ENCODE results near the gene FGFR1OP2. TPM values are rescaled to one million over a fixed set of nuclear protein-coding genes. Genes with fewer than 3 reads are reported as not detected.

Gene FGFR1OP2
- total RNA-seq, 2 experiments from 2014 or later: 79.5 to 84.8 TPM

DNA sequence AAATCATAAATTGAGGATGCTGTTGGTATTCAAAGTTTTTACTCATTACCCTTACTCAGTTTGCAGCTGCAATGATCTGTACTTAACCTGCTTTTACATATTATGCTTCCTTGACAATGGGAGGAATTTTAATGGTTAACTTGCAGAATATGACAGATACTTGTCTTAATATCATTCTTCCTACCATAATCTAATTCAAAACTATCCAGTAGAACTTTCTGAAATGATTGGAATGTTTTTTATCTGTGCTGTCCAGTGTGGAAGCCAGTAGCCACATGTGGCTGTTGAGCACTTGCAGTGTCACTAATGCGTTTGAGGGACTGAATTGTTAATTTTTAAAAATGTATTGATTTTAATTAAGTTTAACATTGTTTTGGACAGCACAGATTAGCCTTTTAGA, 23.5 kb downstream of the FGFR1OP2 start:
- DNase-seq: no peak
- Mint-ChIP-seq H3K4me1 (peaks cover 1% of the 10 kb centered on the region), H3K27me3 (no peaks in the 10 kb centered on the region), H3K9me3 (no peaks in the 10 kb centered on the region), H3K4me3 (no peak overlapping the region), H3K27ac (no peak overlapping the region), H3K36me3 (ENCODE audit: low read depth) (peaks cover 56% of the 10 kb centered on the region)
- ChIA-PET POLR2A (no interaction called here), CTCF (no interaction called here)

DNA sequence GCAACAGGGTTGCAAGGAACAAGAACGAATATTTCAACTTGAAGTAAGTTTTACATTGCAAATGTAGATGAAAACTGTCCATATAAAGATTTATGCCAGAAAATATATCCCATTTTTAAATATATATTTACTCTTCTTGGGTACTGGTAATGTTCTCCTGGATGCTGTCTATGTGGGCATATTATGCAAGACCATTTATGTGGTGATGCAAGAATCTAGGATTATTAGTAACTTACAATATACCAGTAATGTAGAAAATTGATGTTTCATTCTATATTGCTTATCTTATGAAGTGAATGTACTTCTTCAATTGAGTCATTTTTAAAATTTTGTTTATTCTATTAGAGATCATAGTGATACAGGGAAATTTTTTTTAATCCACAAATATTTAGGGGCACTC, 25.1 kb downstream of the FGFR1OP2 start:
- DNase-seq: no peak
- CTCF ChIA-PET: interaction anchor here (1.2 kb wide), 1 partner anchor 22 kb away, joined by 3 read pairs; no protein-coding TSS in a partner anchor
- no peaks in the 10 kb centered on the region for H3K4me1 Mint-ChIP-seq
- no peak overlapping the region for H3K4me3 Mint-ChIP-seq
- no peak overlapping the region for H3K27ac Mint-ChIP-seq
- H3K27me3 Mint-ChIP-seq: no peaks in the 10 kb centered on the region
- POLR2A ChIA-PET: no interaction called here
- H3K9me3 Mint-ChIP-seq: no peaks in the 10 kb centered on the region
- H3K36me3 Mint-ChIP-seq (ENCODE audit: low read depth): peaks cover 52% of the 10 kb centered on the region

DNA sequence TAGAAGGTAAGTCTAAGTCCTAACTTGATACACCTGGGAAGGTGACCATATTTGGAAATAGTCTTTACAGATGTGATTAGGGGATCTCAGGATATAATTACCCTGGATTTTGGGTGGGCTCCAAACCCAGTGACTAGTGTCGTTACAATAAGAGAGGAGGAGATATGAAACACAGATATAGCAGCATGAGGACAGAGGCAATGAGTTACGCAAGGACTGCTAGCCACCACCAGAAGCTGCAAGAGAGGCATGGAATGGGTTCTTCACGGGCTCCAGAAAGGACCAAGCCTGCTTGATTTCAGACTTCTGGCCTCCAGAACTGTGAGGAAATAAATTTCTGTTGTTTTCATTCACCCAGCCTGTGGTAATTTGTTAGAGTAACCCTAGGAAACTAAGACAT, 28.6 kb downstream of the FGFR1OP2 start:
- no peak for DNase-seq
- Mint-ChIP-seq H3K27ac (no peak overlapping the region), H3K27me3 (no peaks in the 10 kb centered on the region), H3K36me3 (ENCODE audit: low read depth) (peaks cover 57% of the 10 kb centered on the region), H3K9me3 (no peaks in the 10 kb centered on the region), H3K4me3 (no peak overlapping the region), H3K4me1 (peaks cover 6% of the 10 kb centered on the region)
- CTCF ChIA-PET: no interaction called here
- POLR2A ChIA-PET: no interaction called here

DNA sequence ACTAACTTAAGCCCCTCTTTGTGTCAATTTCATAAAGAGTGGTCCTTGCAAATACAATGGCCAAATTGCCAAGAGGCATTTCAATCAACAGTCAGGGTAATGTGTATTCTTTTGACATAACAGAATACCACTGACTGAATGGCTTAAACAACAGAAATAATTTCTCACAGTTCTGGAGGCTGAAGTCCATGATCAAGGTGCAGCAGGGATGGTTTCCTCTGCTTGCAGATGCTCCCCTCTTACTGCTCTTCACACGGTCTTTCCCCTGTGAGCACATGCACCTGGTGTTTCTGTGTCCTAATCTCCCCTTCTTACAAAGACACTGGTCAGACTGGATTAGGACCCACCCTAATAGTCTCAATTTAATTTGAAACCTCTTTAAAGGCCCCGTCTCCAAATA, 31.9 kb downstream of the FGFR1OP2 start:
- no peak for DNase-seq
- CTCF ChIA-PET: no interaction called here
- Mint-ChIP-seq H3K27me3 (no peaks in the 10 kb centered on the region), H3K9me3 (no peaks in the 10 kb centered on the region), H3K27ac (no peak overlapping the region), H3K36me3 (ENCODE audit: low read depth) (peaks cover 53% of the 10 kb centered on the region), H3K4me3 (no peak overlapping the region), H3K4me1 (peaks cover 10% of the 10 kb centered on the region)
- POLR2A ChIA-PET: interaction anchor here (0.7 kb wide), 1 partner anchor 592 kb away, joined by 3 read pairs; no protein-coding TSS in a partner anchor

DNA sequence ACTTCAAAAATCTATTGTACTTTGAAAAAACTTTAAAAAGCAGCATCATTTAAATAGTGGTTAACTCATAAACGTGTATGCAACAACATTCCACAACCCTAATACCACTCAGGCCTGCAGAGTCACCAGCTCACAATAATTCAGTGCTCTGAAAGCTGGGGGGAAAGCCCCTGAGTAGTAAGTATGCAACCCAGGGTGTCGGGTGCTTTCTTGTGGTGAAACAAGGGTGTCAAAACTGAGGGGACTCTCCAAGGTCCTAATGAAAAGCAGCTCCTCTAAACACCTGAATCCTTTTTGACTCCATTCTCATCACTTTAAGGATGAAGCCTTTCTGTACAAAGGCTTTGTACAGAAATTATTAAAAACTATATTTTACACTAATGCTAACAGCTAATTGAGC, 33.7 kb downstream of the FGFR1OP2 start:
- Mint-ChIP-seq H3K4me3 (no peak overlapping the region), H3K27me3 (no peaks in the 10 kb centered on the region), H3K27ac (no peak overlapping the region), H3K36me3 (ENCODE audit: low read depth) (peaks cover 60% of the 10 kb centered on the region), H3K9me3 (no peaks in the 10 kb centered on the region), H3K4me1 (peaks cover 20% of the 10 kb centered on the region)
- peak; percentile 50 for DNase-seq
- ChIA-PET CTCF (interaction anchor here (0.6 to 0.8 kb wide), 3 partner anchors 10 to 93 kb away, joined by 3 read pairs; no protein-coding TSS in a partner anchor), POLR2A (interaction anchor here (0.7 kb wide), 1 partner anchor 66 kb away, joined by 3 read pairs; no protein-coding TSS in a partner anchor)

DNA sequence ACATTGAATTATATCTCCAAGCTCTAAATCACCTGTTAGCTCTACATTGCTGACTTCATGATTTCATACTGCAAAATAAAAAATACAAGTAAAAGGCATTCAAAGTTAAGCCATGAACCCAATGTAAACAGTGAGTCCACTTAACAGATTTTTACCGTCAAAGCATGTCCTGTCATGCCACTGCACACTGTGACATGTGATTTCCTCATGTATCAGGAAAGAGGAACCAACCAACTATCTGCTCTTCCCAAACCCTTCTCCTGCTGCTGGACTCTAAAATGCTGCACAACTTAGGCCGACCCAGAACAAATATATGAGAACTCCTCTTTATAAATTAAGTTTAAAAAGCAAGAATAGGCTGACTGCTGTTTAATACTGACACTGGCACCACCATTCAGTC, 38.4 kb downstream of the FGFR1OP2 start:
- no peak overlapping the region for H3K4me3 Mint-ChIP-seq
- H3K27ac Mint-ChIP-seq: no peak overlapping the region
- H3K9me3 Mint-ChIP-seq: no peaks in the 10 kb centered on the region
- ChIA-PET CTCF (interaction anchor here (1.0 kb wide), 1 partner anchor 8 kb away, joined by 3 read pairs; no protein-coding TSS in a partner anchor), POLR2A (no interaction called here)
- DNase-seq: no peak
- peaks cover 15% of the 10 kb centered on the region for H3K4me1 Mint-ChIP-seq
- H3K27me3 Mint-ChIP-seq: no peaks in the 10 kb centered on the region
- H3K36me3 Mint-ChIP-seq (ENCODE audit: low read depth): peaks cover 55% of the 10 kb centered on the region

DNA sequence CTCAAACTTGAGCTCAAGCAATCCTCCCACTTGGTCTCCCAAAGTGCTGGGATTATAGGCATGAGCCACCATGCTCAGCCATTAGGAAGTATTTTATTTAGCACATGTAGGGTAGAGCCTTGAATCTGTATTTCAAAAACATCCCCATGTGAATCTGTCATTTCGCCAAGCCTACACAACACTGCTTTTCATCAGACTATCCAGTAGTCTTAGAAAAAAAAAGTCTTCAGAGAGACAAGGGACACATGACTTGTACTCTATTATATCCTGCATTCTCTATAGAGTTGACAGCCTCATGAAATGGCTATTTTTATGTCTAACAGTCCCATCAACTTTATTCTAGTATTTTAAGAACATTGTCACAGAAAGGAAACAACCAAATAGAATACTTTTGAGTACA, 40.5 kb downstream of the FGFR1OP2 start:
- no peak overlapping the region for H3K27ac Mint-ChIP-seq
- H3K9me3 Mint-ChIP-seq: no peaks in the 10 kb centered on the region
- H3K36me3 Mint-ChIP-seq (ENCODE audit: low read depth): peaks cover 62% of the 10 kb centered on the region
- H3K4me3 Mint-ChIP-seq: no peak overlapping the region
- peaks cover 11% of the 10 kb centered on the region for H3K4me1 Mint-ChIP-seq
- no peak for DNase-seq
- ChIA-PET POLR2A (no interaction called here), CTCF (interaction anchor here (1.2 kb wide), 1 partner anchor 236 kb away, joined by 3 read pairs; no protein-coding TSS in a partner anchor)
- no peaks in the 10 kb centered on the region for H3K27me3 Mint-ChIP-seq

DNA sequence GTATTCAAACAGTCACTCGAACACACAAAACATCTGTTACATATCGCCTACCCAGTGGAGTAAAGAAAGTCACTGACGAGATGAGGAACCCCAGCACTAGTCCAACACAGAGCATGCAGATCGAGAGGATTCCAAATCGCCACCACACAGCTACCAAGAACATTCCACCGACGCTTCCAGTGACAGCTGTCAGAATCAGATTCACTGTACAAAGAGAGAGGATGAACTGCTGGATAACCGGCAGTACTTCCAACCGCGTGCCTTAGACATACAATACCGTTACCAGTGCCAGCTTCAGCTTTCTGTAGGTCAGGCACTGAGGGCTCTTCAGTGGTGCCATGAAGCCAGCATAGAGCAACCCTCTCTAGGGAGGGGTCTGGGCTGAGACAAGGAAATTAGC, 41.5 kb downstream of the FGFR1OP2 start:
- Mint-ChIP-seq H3K27ac (no peak overlapping the region), H3K27me3 (no peaks in the 10 kb centered on the region), H3K36me3 (ENCODE audit: low read depth) (peaks cover 57% of the 10 kb centered on the region), H3K9me3 (no peaks in the 10 kb centered on the region), H3K4me3 (no peak overlapping the region), H3K4me1 (peaks cover 11% of the 10 kb centered on the region)
- ChIA-PET CTCF (no interaction called here), POLR2A (no interaction called here)
- no peak for DNase-seq

DNA sequence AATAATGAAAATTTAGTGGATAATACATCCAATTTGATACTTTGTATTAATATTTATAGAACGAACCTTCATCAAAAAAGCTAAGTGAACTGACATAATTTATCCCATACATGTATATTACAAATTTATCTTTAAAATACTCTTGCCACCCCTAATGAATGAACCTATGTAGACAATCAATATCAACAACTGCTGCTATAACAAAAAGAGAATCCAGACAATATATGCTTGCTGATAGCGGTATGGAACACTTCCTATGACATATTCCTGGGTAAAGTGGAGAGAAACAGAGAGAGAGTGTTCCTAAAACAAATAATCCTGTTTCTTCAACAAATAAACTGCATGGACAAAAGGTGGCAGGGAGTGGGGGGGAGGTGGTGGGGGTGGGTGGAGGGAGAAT, 44.6 kb downstream of the FGFR1OP2 start:
- H3K9me3 Mint-ChIP-seq: no peaks in the 10 kb centered on the region
- no peak overlapping the region for H3K27ac Mint-ChIP-seq
- DNase-seq: no peak
- no peaks in the 10 kb centered on the region for H3K4me1 Mint-ChIP-seq
- H3K36me3 Mint-ChIP-seq (ENCODE audit: low read depth): peaks cover 61% of the 10 kb centered on the region
- no peaks in the 10 kb centered on the region for H3K27me3 Mint-ChIP-seq
- POLR2A ChIA-PET: no interaction called here
- CTCF ChIA-PET: no interaction called here
- no peak overlapping the region for H3K4me3 Mint-ChIP-seq

DNA sequence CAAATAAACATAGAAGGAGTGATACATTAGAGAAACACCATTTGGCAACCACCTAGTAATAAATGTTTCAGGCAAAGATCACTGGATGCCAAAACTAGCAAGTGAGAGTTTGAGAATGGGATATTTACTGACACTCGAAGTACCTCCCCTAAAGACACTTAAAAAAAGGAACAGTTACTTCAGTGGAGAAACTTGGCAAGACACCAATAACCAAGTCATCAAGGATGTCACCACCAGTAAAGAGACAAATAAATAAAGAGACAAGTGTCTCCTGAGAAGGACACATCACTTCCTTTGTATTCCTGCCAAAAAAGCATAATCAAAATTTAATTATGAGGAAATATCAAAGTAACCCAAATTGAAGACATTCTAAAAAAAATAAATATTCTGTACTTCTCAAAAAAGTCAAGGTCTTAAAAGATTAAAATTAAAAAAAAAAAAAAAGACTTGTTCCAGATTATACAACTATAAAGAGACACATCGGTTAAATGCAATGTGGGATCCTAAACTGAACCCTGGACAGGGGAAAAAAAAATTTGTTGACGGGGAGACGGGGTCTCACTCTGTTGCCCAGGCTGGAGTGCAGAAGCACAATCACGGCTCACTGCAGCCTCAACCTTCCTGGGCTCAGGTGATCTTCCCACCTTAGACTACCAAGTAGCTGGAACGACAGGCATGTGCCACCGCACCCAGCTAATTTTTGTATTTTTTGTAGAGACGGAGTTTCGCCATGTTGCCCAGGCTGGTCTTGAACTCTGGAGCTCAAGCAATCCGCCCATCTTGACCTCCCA, 49.6 kb downstream of the FGFR1OP2 start:
- Mint-ChIP-seq H3K9me3 (no peaks in the 10 kb centered on the region), H3K27me3 (no peaks in the 10 kb centered on the region), H3K27ac (no peak overlapping the region), H3K4me3 (no peak overlapping the region), H3K36me3 (ENCODE audit: low read depth) (peaks cover 55% of the 10 kb centered on the region), H3K4me1 (peaks cover 2% of the 10 kb centered on the region)
- DNase-seq: no peak
- POLR2A ChIA-PET: no interaction called here
- CTCF ChIA-PET: no interaction called here

DNA sequence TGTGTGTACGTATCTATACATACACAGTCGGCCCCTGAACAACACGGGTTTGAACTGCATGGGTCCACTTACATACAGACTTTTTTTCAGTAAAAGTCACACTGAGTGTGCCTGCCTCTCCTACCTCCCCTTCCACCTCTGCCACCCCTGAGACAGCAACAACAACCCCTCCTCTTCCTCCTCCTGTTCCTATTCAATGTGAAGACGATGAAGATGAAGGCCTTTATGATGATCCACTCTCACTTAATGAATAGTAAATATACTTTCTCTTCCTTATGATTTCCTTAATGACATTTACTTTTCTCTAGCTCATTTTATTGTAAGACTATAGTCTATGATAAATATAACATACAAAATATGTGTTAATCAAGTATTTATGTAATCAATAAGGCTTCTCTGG, 50.4 kb downstream of the FGFR1OP2 start:
- H3K36me3 Mint-ChIP-seq (ENCODE audit: low read depth): peaks cover 58% of the 10 kb centered on the region

DNA sequence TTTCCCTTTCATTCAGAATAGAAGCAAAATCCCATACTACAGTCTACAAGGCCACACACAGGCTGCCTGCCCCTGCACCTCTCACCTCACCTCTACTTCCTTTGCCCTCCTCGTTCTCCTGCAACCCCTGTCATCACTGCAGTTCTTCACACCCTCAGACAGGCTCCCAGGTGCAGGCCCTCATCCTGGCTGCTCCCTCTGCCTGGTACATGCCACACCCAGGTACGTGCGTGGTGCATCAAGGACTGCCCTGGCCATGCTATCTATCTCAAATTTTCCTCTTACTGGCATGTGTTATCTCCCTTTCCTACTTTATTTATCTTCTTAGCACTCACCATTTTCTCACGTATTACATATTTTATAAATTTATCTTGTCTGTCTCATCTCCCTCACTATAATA, 51.6 kb downstream of the FGFR1OP2 start:
- Mint-ChIP-seq H3K36me3 (ENCODE audit: low read depth) (peaks cover 52% of the 10 kb centered on the region), H3K4me3 (no peak overlapping the region), H3K4me1 (peaks cover 2% of the 10 kb centered on the region), H3K9me3 (no peaks in the 10 kb centered on the region), H3K27ac (no peak overlapping the region), H3K27me3 (no peaks in the 10 kb centered on the region)
- ChIA-PET POLR2A (no interaction called here), CTCF (no interaction called here)
- no peak for DNase-seq

More for the DNA sequence above, 50.4 kb downstream of the FGFR1OP2 start:
- ChIA-PET POLR2A (no interaction called here), CTCF (no interaction called here)
- no peak for DNase-seq
- H3K27me3 Mint-ChIP-seq: no peaks in the 10 kb centered on the region
- no peak overlapping the region for H3K4me3 Mint-ChIP-seq
- no peak overlapping the region for H3K27ac Mint-ChIP-seq
- H3K9me3 Mint-ChIP-seq: no peaks in the 10 kb centered on the region
- peaks cover 2% of the 10 kb centered on the region for H3K4me1 Mint-ChIP-seq

DNA sequence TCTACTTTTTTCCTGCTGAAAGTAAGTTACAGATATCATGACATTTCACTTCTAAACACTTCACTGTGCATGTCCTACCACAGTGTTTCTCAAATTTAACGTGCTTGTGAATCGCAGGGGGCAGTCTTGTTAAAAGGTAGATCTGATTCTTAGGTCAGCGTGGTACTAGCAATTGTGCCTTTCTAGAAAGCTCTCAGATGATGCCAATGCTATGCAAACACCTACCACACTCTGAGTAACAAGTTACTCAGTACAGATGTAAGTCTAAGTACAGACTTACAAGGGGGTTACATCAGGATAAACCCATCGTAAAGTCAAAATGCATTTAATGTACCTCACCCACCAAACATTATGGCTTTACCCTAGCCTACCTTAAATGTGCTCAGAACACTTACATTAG, 53.6 kb downstream of the FGFR1OP2 start:
- Mint-ChIP-seq H3K36me3 (ENCODE audit: low read depth) (peaks cover 41% of the 10 kb centered on the region), H3K4me3 (no peak overlapping the region), H3K9me3 (no peaks in the 10 kb centered on the region), H3K27me3 (no peaks in the 10 kb centered on the region), H3K4me1 (peaks cover 2% of the 10 kb centered on the region), H3K27ac (no peak overlapping the region)
- ChIA-PET POLR2A (no interaction called here), CTCF (interaction anchor here (1.0 to 1.9 kb wide), 2 partner anchors 10 to 35 kb away, joined by 3 to 5 read pairs; no protein-coding TSS in a partner anchor)
- no peak for DNase-seq

DNA sequence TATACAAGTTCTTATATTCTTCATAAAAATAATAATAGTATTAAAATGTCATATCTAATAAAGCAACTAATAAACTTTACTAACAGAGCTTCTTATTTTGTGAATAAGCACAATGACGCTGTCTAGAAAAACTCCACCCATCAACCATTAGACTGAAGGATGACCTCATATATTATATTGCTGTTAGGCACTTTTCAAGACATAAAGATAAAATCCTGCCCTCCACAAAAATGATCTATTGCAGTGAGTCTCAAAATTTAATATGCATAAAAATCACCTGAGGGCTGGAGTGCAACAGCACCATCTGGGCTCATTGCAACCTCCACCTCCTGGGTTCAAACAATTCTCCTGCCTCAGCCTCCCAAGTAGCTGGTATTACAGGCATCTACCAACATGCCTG, 55.8 kb downstream of the FGFR1OP2 start:
- peaks cover 9% of the 10 kb centered on the region for H3K4me1 Mint-ChIP-seq
- peaks cover 38% of the 10 kb centered on the region for H3K36me3 Mint-ChIP-seq (ENCODE audit: low read depth)
- ChIA-PET CTCF (no interaction called here), POLR2A (no interaction called here)
- no peak overlapping the region for H3K27ac Mint-ChIP-seq
- no peaks in the 10 kb centered on the region for H3K27me3 Mint-ChIP-seq
- DNase-seq: no peak
- no peak overlapping the region for H3K4me3 Mint-ChIP-seq
- no peaks in the 10 kb centered on the region for H3K9me3 Mint-ChIP-seq

Data from activated CD4-positive, alpha-beta T cell treated with anti-CD3 and anti-CD28 coated beads, Interleukin-2, amount 10 ng/mL, durations not matched to agents 7 days and 5 days (primary cell).